ENCODE measurements around the gene PHC2.

PHC2 gene

GRCh38 chr1:33430692-33431593, at the start of gene PHC2:
Gene PHC2, minus strand, starts transcription at chr1:33431095. Its CDS starts 55,556 bp downstream, at chr1:33375539.
- DNase-seq = peak; percentile 96

GRCh38 chr1:33477451-33477850, 46.6 kb upstream of the PHC2 start:
- DNase-seq = no peak

GRCh38 chr1:33473900-33474299, 43.0 kb upstream of the PHC2 start:
- no peak for DNase-seq

- peak; percentile 89 for DNase-seq
Measured at GRCh38 chr1:33472269-33472980, 41.5 kb upstream of the PHC2 start, which contains the start of gene ZSCAN20. Gene ZSCAN20, plus strand, starts transcription at chr1:33472645. Its CDS starts 6,644 bp downstream, at chr1:33479289.

GRCh38 chr1:33471416-33471815, 40.5 kb upstream of the PHC2 start:
- DNase-seq = no peak

GRCh38 chr1:33470495-33471012, 39.7 kb upstream of the PHC2 start:
- DNase-seq = peak; percentile 38

- no peak for DNase-seq
Measured at GRCh38 chr1:33469691-33470090, 38.8 kb upstream of the PHC2 start.

GRCh38 chr1:33468967-33469366, 38.1 kb upstream of the PHC2 start:
- DNase-seq = no peak

GRCh38 chr1:33468531-33468930, 37.6 kb upstream of the PHC2 start:
- no peak for DNase-seq

GRCh38 chr1:33468011-33468410, 37.1 kb upstream of the PHC2 start:
- DNase-seq = no peak

- DNase-seq = no peak
Measured at GRCh38 chr1:33466159-33466558, 35.3 kb upstream of the PHC2 start.

- DNase-seq = no peak
Measured at GRCh38 chr1:33465316-33465715, 34.4 kb upstream of the PHC2 start.

- DNase-seq = no peak
Measured at GRCh38 chr1:33464552-33464951, 33.7 kb upstream of the PHC2 start.

- no peak for DNase-seq
Measured at GRCh38 chr1:33462405-33463164, 31.7 kb upstream of the PHC2 start.

- no peak for DNase-seq
Measured at GRCh38 chr1:33460947-33461629, 30.2 kb upstream of the PHC2 start.

- no peak for DNase-seq
Measured at GRCh38 chr1:33460144-33460543, 29.2 kb upstream of the PHC2 start.

GRCh38 chr1:33459691-33460090, 28.8 kb upstream of the PHC2 start:
- no peak for DNase-seq

GRCh38 chr1:33456502-33456886, 25.6 kb upstream of the PHC2 start:
- no peak for DNase-seq

GRCh38 chr1:33455539-33456501, 24.9 kb upstream of the PHC2 start:
- peak; percentile 18 for DNase-seq

GRCh38 chr1:33454646-33455282, 23.9 kb upstream of the PHC2 start:
- DNase-seq = no peak

GRCh38 chr1:33446590-33446989, 15.7 kb upstream of the PHC2 start:
- no peak for DNase-seq

Measured in stimulated activated naive CD4-positive, alpha-beta T cell treated with Interleukin-2 at 50 U/mL for 16 hours (primary cell).